Muscle of leg (tissue), 11 donors: ENCODE results near the gene MYRF. TPM values are rescaled to one million over a fixed set of nuclear protein-coding genes. Genes with fewer than 3 reads are reported as not detected.

Experiments used
- DNase-seq: peaks from one replicate; pipeline ENCODE4 v3.0.0; 2013
- H3K27ac ChIP-seq: one replicate; pipeline ENCODE4 v1.5.1; 2013; ENCODE audit warnings: mild to moderate bottlenecking, low read length, control low read depth
- H3K27me3 ChIP-seq: one replicate; pipeline ENCODE4 v1.6.1; 2013; ENCODE audit warnings: low read length; ENCODE audit not compliant: control insufficient read depth, insufficient read depth
- H3K36me3 ChIP-seq: one replicate; pipeline ENCODE4 v1.6.1; 2013; ENCODE audit warnings: low read length; ENCODE audit not compliant: control insufficient read depth, insufficient read depth
- H3K4me1 ChIP-seq: one replicate; pipeline ENCODE4 v1.6.1; 2013; ENCODE audit warnings: low read length; ENCODE audit not compliant: control insufficient read depth, insufficient read depth
- H3K4me3 ChIP-seq: one replicate; pipeline ENCODE4 v1.5.1; 2013; ENCODE audit warnings: low read length, control low read depth
- H3K9me3 ChIP-seq: replicated peaks from 2 replicates; pipeline ENCODE4 v1.6.1; 2013; ENCODE audit warnings: low read depth, low read length; ENCODE audit not compliant: control insufficient read depth
- WGBS: methylation state at CpG from one replicate; pipeline ENCODE4 v1.1.5; 2013; ENCODE audit warnings: missing lambda C conversion rate; ENCODE audit not compliant: insufficient coverage; 5-methylcytosine and 5-hydroxymethylcytosine counted together
- polyA plus RNA-seq, 8 donors: library from polyadenylated mRNA; unstranded; fragments of 120-200 nt; gene quantifications; one replicate each; pipeline versions ENCODE4 v1.2.1 to v1.2.3, GENCODE V29; 2013; ENCODE audit warnings: inconsistent platforms in 1 of 8, low replicate concordance in 1 of 8; ENCODE audit not compliant: insufficient read length in 8 of 8, insufficient read depth in 1 of 8
- total RNA-seq: library from RNA; stranded (reverse); fragments of 120-200 nt; gene quantifications from one replicate; pipeline ENCODE4 v1.2.4, GENCODE V29; 2013

MYRF gene
- total and polyA plus RNA-seq, 9 donors, result 0.49 to 3.3 (median 1.3) TPM

DNA sequence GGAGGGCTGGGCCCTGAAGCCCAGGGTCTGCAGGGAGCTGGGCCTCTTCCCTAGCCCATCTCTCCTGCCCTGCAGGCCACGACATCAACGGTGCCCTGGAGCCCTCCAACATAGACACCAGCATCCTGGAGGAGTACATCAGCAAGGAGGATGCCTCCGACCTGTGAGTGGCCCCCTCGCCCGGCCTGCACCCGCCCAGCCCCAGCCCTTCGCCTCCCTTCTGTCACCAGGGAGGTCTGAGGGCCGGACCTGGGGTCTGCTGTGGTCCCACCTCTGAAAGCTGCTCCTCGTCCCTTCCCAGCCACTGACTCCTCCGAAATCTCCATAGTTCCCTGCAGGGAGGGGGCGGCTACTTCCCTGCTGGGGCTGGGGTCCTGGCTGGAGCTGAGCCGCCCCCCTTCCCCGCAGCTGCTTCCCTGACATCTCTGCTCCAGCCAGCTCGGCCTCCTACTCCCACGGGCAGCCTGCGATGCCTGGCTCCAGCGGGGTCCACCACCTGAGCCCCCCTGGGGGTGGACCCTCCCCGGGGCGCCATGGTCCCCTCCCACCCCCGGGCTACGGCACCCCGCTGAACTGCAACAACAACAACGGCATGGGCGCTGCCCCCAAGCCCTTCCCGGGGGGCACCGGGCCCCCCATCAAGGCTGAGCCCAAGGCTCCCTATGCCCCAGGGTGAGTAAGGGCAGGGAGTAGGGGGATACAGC lies 13.3 kb downstream of the MYRF start:
- Histone ChIP-seq H3K9me3 (no peaks in the 10 kb centered on the region), H3K27me3 (peaks cover 23% of the 10 kb centered on the region), H3K4me3 (no peak overlapping the region), H3K36me3 (no peaks in the 10 kb centered on the region), H3K27ac (no peak overlapping the region), H3K4me1 (peaks cover 8% of the 10 kb centered on the region)
- DNase-seq, result no peak
- WGBS, result 68% methylated on average over 21 of the region's 26 CpGs

DNA sequence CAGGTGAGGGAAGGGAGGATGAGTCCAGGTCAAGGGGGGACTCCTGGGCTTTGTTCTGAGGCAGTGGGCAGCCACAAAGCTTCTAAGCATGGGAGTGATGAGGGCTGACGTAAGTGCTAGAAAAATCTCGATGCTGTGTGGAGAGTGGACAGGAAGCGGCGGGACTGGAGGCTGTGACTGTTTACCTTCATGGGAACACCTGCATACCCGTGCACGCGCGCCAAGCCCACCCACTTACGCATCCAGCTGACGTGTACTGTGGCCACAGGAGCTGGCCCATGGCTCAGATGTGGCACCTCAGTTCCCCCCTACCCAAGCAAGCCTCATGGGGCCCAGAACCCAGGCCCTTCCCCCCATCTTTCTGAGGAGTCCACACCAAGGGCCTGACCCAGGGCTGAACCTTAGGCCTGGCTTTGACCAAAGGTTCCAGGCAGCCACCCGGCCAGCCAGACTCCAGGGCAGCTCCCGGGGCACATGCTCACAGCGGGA lies 14.0 kb downstream of the MYRF start:
- DNase-seq, result no peak
- Histone ChIP-seq H3K27me3 (peaks cover 21% of the 10 kb centered on the region), H3K36me3 (no peaks in the 10 kb centered on the region), H3K9me3 (no peaks in the 10 kb centered on the region), H3K27ac (no peak overlapping the region), H3K4me1 (peaks cover 6% of the 10 kb centered on the region), H3K4me3 (no peak overlapping the region)
- 67% methylated on average over 12 of the region's 13 CpGs for WGBS

DNA sequence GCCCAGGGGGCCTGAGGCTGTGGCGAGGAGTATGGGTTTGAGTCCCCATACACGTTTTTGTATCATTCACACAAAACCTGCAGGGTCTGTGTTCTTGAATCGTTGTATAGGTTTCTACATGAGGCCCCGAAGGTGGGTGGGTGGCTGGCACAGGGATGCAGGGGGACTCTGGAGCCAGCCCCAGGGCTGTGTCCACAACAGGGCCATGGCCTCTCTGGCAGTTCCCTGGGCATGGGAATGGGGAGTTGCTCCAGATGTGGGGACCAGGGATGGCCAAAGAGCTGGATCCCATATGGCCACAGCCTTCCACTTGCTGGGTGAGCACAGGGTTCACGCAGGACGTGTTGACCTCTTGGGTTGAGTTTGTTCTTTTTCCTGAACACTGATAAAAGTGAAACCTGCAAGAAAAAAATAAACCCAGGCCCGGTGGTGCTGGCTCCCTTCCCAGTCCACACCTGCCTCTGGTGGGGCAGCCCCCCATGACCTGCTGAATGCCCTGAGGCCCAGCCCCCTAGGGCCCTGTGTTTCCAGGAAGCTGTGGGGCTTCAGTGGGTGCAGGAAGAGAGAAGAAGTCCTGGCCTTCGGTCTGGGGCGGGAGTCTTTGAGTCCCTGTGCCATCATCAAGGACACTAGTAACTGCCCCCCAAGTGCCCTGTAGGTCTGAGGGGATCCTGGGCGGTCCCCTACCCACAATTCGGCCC lies 16.1 kb downstream of the MYRF start:
- Histone ChIP-seq H3K4me3 (no peak overlapping the region), H3K27ac (no peak overlapping the region), H3K4me1 (peaks cover 7% of the 10 kb centered on the region), H3K36me3 (no peaks in the 10 kb centered on the region), H3K27me3 (peaks cover 6% of the 10 kb centered on the region), H3K9me3 (no peaks in the 10 kb centered on the region)
- no peak for DNase-seq
- 62% methylated on average over 9 of the region's 11 CpGs for WGBS

DNA sequence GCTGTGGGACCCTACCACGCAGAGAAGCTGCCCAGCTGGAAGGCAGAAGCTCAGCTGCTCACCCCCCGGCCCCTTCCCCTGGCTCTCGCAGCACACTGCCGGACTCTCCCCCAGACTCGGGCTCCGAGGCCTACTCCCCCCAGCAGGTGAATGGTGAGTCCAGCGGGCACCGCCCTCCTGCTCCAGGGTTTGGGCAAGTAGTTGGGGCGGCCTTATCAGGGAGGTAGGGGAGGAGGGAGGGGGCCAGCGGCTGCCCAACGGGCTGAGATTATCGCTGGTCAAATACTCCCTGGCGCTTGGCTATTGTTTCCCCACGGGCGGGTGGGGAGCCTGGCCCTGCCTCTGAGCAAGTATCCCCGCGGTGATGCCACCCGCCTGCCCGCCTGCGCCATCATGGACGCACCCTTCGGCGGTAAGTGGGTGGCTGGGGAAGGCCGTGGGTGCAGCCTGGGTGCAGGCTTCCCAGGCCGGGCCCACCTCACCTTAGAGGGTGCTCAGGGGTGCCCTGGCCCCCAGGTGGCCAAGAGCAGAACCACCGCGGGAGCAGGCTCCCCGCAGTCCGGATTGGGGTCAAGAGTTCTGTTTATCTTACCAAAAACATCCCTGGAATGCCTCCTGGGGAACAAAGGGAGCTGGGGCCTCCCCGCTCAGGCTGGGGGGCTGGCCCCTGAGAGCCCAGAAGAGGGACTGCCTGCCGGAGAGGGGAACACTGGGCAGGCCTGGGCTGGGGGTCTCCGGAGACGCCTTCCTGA lies 16.9 kb downstream of the MYRF start:
- Histone ChIP-seq H3K9me3 (no peaks in the 10 kb centered on the region), H3K4me1 (peaks cover 7% of the 10 kb centered on the region), H3K36me3 (no peaks in the 10 kb centered on the region), H3K27ac (no peak overlapping the region), H3K27me3 (peaks cover under 1% of the 10 kb centered on the region), H3K4me3 (no peak overlapping the region)
- WGBS, result 73% methylated on average over 30 of the region's 33 CpGs
- DNase-seq, result no peak

DNA sequence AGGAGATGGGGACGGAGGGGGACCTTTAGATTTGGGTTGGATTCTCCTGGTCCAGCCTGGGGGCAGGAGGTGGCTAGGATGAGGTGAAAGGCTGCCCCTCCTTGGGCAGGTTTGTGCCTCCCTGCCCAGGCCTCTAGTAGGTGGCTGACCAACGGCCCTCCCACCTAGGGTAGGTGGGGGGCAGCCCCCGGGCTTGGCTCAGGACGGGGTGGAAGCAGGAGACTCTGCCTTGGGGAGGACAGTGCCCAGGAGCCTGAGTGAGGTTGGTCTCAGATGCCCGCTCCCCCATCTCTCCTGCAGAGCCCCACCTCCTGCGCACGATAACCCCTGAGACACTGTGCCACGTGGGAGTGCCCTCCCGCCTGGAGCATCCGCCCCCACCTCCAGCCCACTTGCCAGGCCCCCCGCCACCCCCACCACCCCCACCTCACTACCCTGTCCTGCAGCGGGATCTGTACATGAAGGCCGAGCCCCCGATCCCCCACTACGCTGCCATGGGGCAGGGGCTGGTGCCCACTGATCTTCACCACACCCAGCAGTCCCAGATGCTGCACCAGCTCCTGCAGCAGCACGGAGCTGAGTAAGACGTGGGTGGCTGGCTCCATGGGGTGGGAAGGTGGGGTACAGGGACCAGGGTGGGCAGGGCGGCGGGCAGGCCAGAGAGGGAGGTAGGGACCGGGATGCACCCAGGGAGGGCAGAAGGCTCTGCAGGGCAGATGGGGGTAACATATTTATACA lies 17.7 kb downstream of the MYRF start:
- Histone ChIP-seq H3K4me3 (no peak overlapping the region), H3K27ac (no peak overlapping the region), H3K9me3 (no peaks in the 10 kb centered on the region), H3K4me1 (peaks cover 7% of the 10 kb centered on the region), H3K36me3 (no peaks in the 10 kb centered on the region), H3K27me3 (no peaks in the 10 kb centered on the region)
- DNase-seq, result no peak
- WGBS, result 58% methylated on average over 2 of the region's 20 CpGs

DNA sequence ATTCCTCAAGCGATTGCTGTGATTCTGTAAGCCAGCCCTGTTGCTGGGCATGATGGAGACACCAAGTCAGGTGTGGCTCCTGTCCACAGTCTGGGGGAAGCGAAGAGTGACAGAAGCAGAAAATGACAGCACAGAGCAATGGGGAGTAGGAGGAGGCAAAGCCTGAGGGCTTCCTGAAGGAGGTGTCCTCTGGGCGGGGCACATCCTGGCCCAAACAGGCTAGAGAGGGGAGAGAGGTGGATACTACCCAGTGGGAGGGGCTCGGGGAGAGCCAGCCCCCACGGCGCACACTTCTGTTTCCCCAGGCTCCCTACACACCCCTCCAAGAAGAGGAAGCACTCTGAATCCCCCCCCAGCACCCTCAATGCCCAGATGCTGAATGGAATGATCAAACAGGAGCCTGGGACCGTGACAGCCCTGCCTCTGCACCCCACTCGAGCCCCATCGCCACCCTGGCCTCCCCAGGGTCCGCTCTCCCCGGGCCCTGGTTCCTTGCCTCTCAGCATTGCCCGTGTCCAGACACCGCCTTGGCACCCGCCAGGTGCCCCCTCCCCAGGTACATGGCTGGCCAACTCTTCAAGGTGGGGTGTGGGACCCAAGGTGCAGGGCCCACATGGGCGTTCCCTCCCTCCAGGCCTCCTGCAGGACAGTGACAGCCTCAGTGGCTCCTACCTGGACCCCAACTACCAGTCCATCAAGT lies 18.9 kb downstream of the MYRF start:
- no peaks in the 10 kb centered on the region for H3K27me3 ChIP-seq
- no peaks in the 10 kb centered on the region for H3K36me3 ChIP-seq
- DNase-seq, result no peak
- H3K27ac ChIP-seq, result no peak overlapping the region
- WGBS, result 88% methylated on average over 10 of the region's 15 CpGs
- no peaks in the 10 kb centered on the region for H3K9me3 ChIP-seq
- peaks cover 7% of the 10 kb centered on the region for H3K4me1 ChIP-seq
- no peak overlapping the region for H3K4me3 ChIP-seq

DNA sequence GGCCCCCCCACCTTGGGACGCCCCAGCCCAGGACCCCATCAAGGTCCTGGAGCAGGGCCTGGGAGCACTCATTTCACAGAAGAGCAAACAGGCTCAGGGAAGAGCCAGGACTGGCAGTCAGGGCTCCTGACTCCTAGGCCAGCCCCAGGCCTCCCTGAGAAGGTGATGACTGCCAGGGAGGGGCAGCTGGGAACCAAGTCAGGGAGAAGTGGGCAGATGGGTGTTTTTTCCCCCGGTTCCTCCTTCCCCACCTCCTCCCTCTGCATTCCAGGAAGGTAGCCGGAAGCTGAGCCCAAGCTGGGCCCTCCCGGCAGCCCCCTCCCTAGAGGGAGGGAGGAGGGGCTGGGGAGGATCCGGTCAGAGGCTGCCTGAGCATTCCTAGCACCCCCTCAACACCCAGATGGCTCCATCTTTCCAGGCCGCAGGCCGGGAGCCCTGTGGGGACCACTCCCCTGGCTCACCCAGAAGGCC lies 19.6 kb downstream of the MYRF start:
- Histone ChIP-seq H3K27ac (no peak overlapping the region), H3K4me3 (no peak overlapping the region), H3K36me3 (no peaks in the 10 kb centered on the region), H3K4me1 (peaks cover 8% of the 10 kb centered on the region), H3K9me3 (no peaks in the 10 kb centered on the region), H3K27me3 (no peaks in the 10 kb centered on the region)
- WGBS, result 29% methylated on average over 1 of the region's 7 CpGs
- DNase-seq, result no peak

DNA sequence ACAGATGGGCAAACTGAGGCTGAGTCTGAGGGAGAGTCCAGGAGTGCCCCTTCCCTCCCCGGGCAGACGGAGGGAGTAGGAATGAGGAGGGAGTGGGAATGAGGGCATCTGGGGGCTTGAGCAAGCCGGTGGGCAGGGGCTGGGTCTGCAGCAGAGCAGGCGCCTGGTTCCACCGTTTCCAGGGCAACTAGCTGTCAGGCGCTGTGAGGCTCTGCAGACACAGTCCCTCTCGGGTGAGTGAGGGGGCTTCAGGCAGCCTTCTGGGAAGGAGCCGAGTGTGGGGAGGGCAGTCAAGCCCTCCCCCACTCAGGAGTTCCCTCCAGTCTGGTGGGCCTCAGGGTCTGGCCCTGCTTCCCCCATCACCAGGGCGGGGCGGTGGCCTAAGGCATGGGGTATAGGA lies 20.9 kb downstream of the MYRF start:
- no peak for DNase-seq
- WGBS, result 32% methylated on average over 3 of the region's 10 CpGs

DNA sequence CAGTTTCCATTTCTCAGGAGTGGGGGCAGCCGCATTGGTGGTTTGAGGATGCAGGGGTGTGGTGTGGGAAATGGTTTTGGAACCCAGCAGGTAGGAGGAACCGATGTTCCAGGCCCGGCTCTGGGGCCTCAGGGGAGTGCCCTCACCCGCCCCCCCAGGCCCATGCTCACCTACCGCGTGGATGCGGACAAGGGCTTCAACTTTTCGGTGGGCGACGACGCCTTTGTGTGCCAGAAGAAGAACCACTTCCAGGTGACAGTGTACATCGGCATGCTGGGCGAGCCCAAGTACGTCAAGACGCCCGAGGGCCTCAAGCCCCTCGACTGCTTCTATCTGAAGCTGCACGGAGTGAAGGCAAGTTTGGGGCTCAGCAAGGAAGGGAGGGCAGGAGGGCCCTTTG lies 21.4 kb downstream of the MYRF start:
- peaks cover 16% of the 10 kb centered on the region for H3K4me1 ChIP-seq
- no peak for DNase-seq
- WGBS, result 73% methylated on average over 17 of the region's 18 CpGs
- no peak overlapping the region for H3K27ac ChIP-seq
- H3K36me3 ChIP-seq, result no peaks in the 10 kb centered on the region
- no peaks in the 10 kb centered on the region for H3K9me3 ChIP-seq
- no peak overlapping the region for H3K4me3 ChIP-seq
- peaks cover 7% of the 10 kb centered on the region for H3K27me3 ChIP-seq

More for the DNA sequence above, 20.9 kb downstream of the MYRF start:
- no peaks in the 10 kb centered on the region for H3K9me3 ChIP-seq
- H3K27ac ChIP-seq, result no peak overlapping the region
- H3K36me3 ChIP-seq, result no peaks in the 10 kb centered on the region
- H3K4me3 ChIP-seq, result no peak overlapping the region
- H3K4me1 ChIP-seq, result peaks cover 16% of the 10 kb centered on the region
- H3K27me3 ChIP-seq, result peaks cover 7% of the 10 kb centered on the region
